GM10847 (cell line): ENCODE data around the gene DIAPH3.

Experiments used
- POLR2A ChIP-seq: IDR thresholded peaks from 2 replicates; pipeline ENCODE4 v1.6.1; 2011; ENCODE audit not compliant: insufficient read length; ENCODE audit errors: extremely low read depth

Gene DIAPH3

GRCh38 chr13:59623206-59623915 lies 540.4 kb downstream of the DIAPH3 start:
- TF ChIP-seq POLR2A, result no peak

- no peak for TF ChIP-seq POLR2A
Measured at GRCh38 chr13:59621773-59622172, 542.0 kb downstream of the DIAPH3 start.
